GM23248 (cell line): ENCODE measurements around the gene ACACA. TPM values are rescaled to one million over a fixed set of nuclear protein-coding genes. Genes with fewer than 3 reads are reported as not detected.

Source experiments
- DNase-seq: peaks from one replicate; pipeline ENCODE4 v3.0.0-alpha.2; 2015
- H2AFZ ChIP-seq: fragments of 200-600 bp; sonication (generic); 2 replicates; pipeline ENCODE4 v1.6.1; 2016; ENCODE audit warnings: antibody characterized with exemption
- H3F3A ChIP-seq: fragments of 200-600 bp; sonication (generic); 2 replicates; pipeline ENCODE4 v1.6.1; 2016; ENCODE audit warnings: mild to moderate bottlenecking, antibody characterized with exemption, mixed run types; ENCODE audit not compliant: insufficient read depth
- H3K27ac ChIP-seq: fragments of 200-600 bp; sonication (generic); 2 replicates; pipeline ENCODE4 v1.5.1; 2016; ENCODE audit warnings: mild to moderate bottlenecking
- H3K27me3 ChIP-seq: fragments of 200-600 bp; sonication (generic); replicated peaks from 2 replicates; pipeline ENCODE4 v1.6.1; 2016; ENCODE audit warnings: mild to moderate bottlenecking; ENCODE audit not compliant: insufficient read depth
- H3K36me3 ChIP-seq: fragments of 200-600 bp; sonication (generic); 2 replicates; pipeline ENCODE4 v1.6.1; 2016; ENCODE audit warnings: low read depth, mild to moderate bottlenecking
- H3K4me1 ChIP-seq: fragments of 200-600 bp; sonication (generic); 2 replicates; pipeline ENCODE4 v1.6.1; 2016; ENCODE audit warnings: mild to moderate bottlenecking; ENCODE audit not compliant: insufficient read depth
- H3K4me2 ChIP-seq: fragments of 200-600 bp; sonication (generic); one replicate; pipeline ENCODE4 v1.6.1; 2016; ENCODE audit warnings: mild to moderate bottlenecking; ENCODE audit not compliant: unreplicated experiment
- H3K4me3 ChIP-seq: fragments of 200-600 bp; sonication (generic); 2 replicates; pipeline ENCODE4 v1.5.1; 2016; ENCODE audit warnings: mild to moderate bottlenecking
- H3K79me2 ChIP-seq: fragments of 200-600 bp; sonication (generic); 2 replicates; pipeline ENCODE4 v1.6.1; 2016; ENCODE audit warnings: mild to moderate bottlenecking; ENCODE audit not compliant: insufficient read depth
- H3K9ac ChIP-seq: fragments of 200-600 bp; sonication (generic); 2 replicates; pipeline ENCODE4 v1.6.1; 2016; ENCODE audit warnings: mild to moderate bottlenecking
- H3K9me2 ChIP-seq: fragments of 200-600 bp; sonication (generic); 2 replicates; pipeline ENCODE4 v1.6.1; 2016; ENCODE audit warnings: mixed run types, mild to moderate bottlenecking, moderate library complexity; ENCODE audit not compliant: insufficient read depth
- H3K9me3 ChIP-seq: fragments of 200-600 bp; sonication (generic); one replicate; pipeline ENCODE4 v1.6.1; 2017; ENCODE audit warnings: low read depth
- H4K20me1 ChIP-seq: fragments of 200-600 bp; sonication (generic); 2 replicates; pipeline ENCODE4 v1.6.0; 2016; ENCODE audit not compliant: insufficient read depth
- EZH2 ChIP-seq: fragments of 200-600 bp; sonication (generic); IDR thresholded peaks from 2 replicates; pipeline ENCODE4 v1.6.1; 2018; ENCODE audit warnings: antibody characterized with exemption, mild to moderate bottlenecking; ENCODE audit not compliant: insufficient read depth, poor library complexity, severe bottlenecking
- EZH2phosphoT487 ChIP-seq: fragments of 200-600 bp; sonication (generic); IDR thresholded peaks from 2 replicates; pipeline ENCODE4 v1.6.1; 2018; ENCODE audit warnings: antibody characterized with exemption, moderate library complexity, mild to moderate bottlenecking, low read depth; ENCODE audit not compliant: insufficient read depth
- WGBS, 2 experiments: methylation state at CpG; one replicate each; pipeline ENCODE4 v1.1.6; 2015 to 2017; ENCODE audit warnings: low lambda C conversion rate in 2 of 2, low coverage in 1 of 2; ENCODE audit errors: missing lambda C conversion rate in 2 of 2; 5-methylcytosine and 5-hydroxymethylcytosine counted together
- in situ Hi-C: fragments of 300-500 bp; cut with MboI; formaldehyde crosslinking; loops from 2 replicates; pipeline ENCODE4 v1.15.0; 2020
- polyA plus RNA-seq: library from polyadenylated mRNA; unstranded; fragments of >200 nt; fragmentation: Nextera tagmentation; extraction: Ambion mirVana; gene quantifications from 2 replicates; pipeline ENCODE4 v1.2.1, GENCODE V29; 2016
- total RNA-seq: library from RNA; depleted of rRNA; stranded (reverse); fragments of >200 nt; shearing (Covaris generic); gene quantifications from 2 replicates; pipeline ENCODE4 v1.2.3, GENCODE V29; 2014

Gene ACACA
- total and polyA plus RNA-seq, 2 experiments from 2014 or later = 10.2 to 21.9 TPM

DNA sequence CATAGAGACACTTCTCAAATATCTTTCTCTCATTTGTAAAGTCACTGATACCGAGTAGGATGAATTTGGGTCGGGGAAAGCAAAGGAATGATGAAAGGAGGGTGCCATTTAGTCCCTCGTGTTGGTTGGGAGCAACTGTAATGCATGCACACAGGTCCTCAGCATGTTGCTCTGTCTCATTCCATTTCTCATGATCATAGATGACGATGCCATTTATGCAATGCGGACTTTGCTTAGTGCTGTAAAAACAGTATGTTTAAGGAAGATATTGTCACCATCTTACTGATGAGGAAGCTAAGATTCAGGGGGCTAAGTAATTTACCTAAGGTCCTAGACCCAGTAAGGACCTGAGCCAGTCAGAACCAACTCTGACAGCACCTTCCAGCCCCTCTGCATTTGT lies 357.8 kb downstream of the ACACA start:
- Histone ChIP-seq H3K27ac (no peak overlapping the region), H3K9me2 (no peaks in the 10 kb centered on the region), H3K36me3 (no peaks in the 10 kb centered on the region), H3K4me3 (no peak overlapping the region), H3K27me3 (no peaks in the 10 kb centered on the region), H3K9me3 (no peaks in the 10 kb centered on the region), H3K4me2 (no peak overlapping the region), H4K20me1 (no peaks in the 10 kb centered on the region), H2AFZ (no peak overlapping the region), H3K4me1 (0 out of 2 replicates have a peak, but pooled peaks cover 3% of the 10 kb centered on the region), H3F3A (no peaks in the 10 kb centered on the region; the same call in 1 of the 2 replicates), H3K79me2 (no peaks in the 10 kb centered on the region), H3K9ac (no peak overlapping the region)
- DNase-seq = no peak
- 86 to 90% methylated on average over 5 of the region's 5 CpGs for WGBS, 2 experiments
- in situ Hi-C loops = loop anchor here (5.0 kb wide), 1 partner anchor 422 kb away; no protein-coding TSS in a partner anchor
- TF ChIP-seq EZH2 (no peak), EZH2phosphoT487 (no peak)

DNA sequence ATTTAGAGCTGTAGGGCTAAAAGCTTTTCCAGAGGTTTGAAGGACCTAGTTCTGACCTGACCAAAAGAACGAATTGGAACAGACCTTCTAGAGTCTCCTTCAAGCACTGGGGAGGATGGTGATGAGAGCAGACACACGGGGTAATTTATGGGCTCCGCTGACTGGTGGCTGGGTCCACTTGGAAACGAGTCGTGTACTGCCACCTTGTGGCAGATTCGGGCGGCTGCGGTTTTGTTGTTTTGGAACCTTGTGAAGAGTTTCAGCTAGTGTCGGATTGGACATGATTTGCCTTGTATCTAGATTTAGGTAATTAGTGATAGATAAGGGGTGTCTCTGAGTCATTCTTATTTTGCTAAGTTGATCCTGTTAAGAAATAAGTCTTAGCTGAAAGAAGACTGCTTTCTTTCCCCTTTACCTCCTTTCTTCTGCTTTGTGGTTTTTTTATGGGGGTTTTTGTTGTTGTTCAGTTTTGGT lies 359.0 kb downstream of the ACACA start:
- peak; percentile 79 for DNase-seq
- Histone ChIP-seq H3K4me2 (no peak overlapping the region), H3K4me3 (no peak overlapping the region), H3K27me3 (no peaks in the 10 kb centered on the region), H3K4me1 (0 out of 2 replicates have a peak, but pooled peaks cover 3% of the 10 kb centered on the region), H3K79me2 (no peaks in the 10 kb centered on the region), H3K9me2 (no peaks in the 10 kb centered on the region), H2AFZ (no peak overlapping the region), H3K9ac (no peak overlapping the region), H3K36me3 (no peaks in the 10 kb centered on the region), H4K20me1 (no peaks in the 10 kb centered on the region), H3K27ac (no peak overlapping the region), H3F3A (no peaks in the 10 kb centered on the region; the same call in 1 of the 2 replicates), H3K9me3 (no peaks in the 10 kb centered on the region)
- TF ChIP-seq EZH2phosphoT487 (no peak), EZH2 (no peak)
- WGBS, 2 experiments = 3 to 5% methylated on average over 9 of the region's 9 CpGs
- in situ Hi-C loops = loop anchor here (5.0 kb wide), 1 partner anchor 420 kb away; no protein-coding TSS in a partner anchor

DNA sequence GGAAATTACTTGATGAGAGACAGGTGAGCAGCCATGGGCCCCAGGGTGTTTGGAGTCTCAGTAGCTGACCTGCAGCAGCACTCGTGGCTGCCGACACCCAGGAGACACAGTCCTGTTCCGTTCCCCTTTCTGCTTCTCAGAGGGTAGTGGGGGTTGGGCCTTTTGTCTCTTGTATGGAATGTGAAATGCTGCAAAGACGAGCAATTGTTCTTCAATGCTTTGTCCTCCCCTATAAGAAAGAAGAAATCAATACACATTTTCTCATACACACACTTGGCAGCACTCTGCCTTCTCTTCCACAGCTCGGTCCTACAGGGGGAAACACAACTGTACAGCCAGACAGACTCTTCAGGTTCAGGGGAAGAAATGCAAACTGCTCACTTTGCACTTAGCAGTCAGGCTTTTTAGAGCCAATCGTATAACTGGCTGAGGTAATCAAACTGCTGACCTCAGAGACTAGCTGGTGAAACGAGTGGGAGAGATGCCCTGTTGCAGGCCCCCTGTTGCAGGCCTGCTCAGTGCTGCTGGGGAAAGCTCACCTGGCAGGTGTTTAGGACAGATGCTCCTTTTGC lies 361.2 kb downstream of the ACACA start:
- 81 to 85% methylated on average over 7 of the region's 7 CpGs for WGBS, 2 experiments
- Histone ChIP-seq H3K9me2 (no peaks in the 10 kb centered on the region), H3K9me3 (no peaks in the 10 kb centered on the region), H3K9ac (no peak overlapping the region), H3K79me2 (no peaks in the 10 kb centered on the region), H3K27ac (no peak overlapping the region), H3K4me3 (no peak overlapping the region), H2AFZ (no peak overlapping the region), H3K27me3 (no peaks in the 10 kb centered on the region), H3K4me1 (0 out of 2 replicates have a peak, but pooled peaks cover 3% of the 10 kb centered on the region), H3K4me2 (no peak overlapping the region), H3F3A (no peaks in the 10 kb centered on the region; the same call in 1 of the 2 replicates), H3K36me3 (no peaks in the 10 kb centered on the region), H4K20me1 (no peaks in the 10 kb centered on the region)
- in situ Hi-C loops = loop anchor here (5.0 kb wide), 1 partner anchor 418 kb away; no protein-coding TSS in a partner anchor
- no peak for TF ChIP-seq EZH2phosphoT487
- no peak for TF ChIP-seq EZH2
- DNase-seq = no peak

DNA sequence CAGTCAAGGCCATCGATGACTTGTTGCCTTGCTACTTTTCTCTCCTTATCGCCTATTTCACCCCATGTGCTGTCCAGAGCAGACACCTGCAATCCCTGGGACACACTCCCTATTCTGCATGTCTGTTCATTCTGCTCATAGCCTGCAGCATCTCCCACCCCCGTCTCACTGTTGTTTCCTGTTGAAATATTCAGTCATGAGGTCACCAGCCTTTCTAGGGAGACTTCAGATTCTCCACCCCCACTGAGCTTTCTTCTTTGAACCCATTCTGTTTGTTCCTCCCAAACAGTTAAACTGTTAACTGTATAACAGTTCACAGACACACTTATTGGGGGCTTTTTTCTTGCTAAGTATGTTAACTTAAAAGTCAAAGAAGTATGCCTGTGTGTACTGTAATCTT lies 363.4 kb downstream of the ACACA start:
- Histone ChIP-seq H3K9me2 (no peaks in the 10 kb centered on the region), H3K27me3 (no peaks in the 10 kb centered on the region), H2AFZ (no peak overlapping the region), H3K79me2 (no peaks in the 10 kb centered on the region), H4K20me1 (no peaks in the 10 kb centered on the region), H3K9ac (no peak overlapping the region), H3K9me3 (no peaks in the 10 kb centered on the region), H3K36me3 (no peaks in the 10 kb centered on the region), H3K4me2 (no peak overlapping the region), H3K27ac (no peak overlapping the region), H3K4me3 (no peak overlapping the region), H3F3A (no peaks in the 10 kb centered on the region; the same call in 1 of the 2 replicates), H3K4me1 (0 out of 2 replicates have a peak, but pooled peaks cover 3% of the 10 kb centered on the region)
- TF ChIP-seq EZH2 (no peak), EZH2phosphoT487 (no peak)
- in situ Hi-C loops = no loop called here
- DNase-seq = peak; percentile 27
- WGBS, 2 experiments = 71 to 84% methylated on average over 3 of the region's 3 CpGs
